A673 (cell line): Measurements from ENCODE around the gene SHMT1.

Source experiments
- CTCF ChIP-seq: fragments of 300-800, 200-600 bp; sonication (generic); conservative IDR thresholded peaks from 2 replicates; pipeline ENCODE4 v1.5.1; 2017; ENCODE audit warnings: low read depth, mild to moderate bottlenecking, antibody characterized with exemption, low read length, moderate library complexity, mixed read lengths
- EZH2 ChIP-seq: fragments of 200-600 bp; sonication (generic); IDR thresholded peaks from 2 replicates; pipeline ENCODE4 v1.6.1; 2017; ENCODE audit warnings: borderline replicate concordance, low read depth, mild to moderate bottlenecking, mixed read lengths, antibody characterized with exemption, low read length; ENCODE audit not compliant: poor library complexity, severe bottlenecking

GRCh38 chr17:18314731-18315561 is 48.4 kb downstream of the SHMT1 start, which contains the start of the genes SMCR8 and TOP3A:
- no peak for TF ChIP-seq CTCF
- TF ChIP-seq EZH2 = no peak
